ENCODE data around the gene CD99L2. TPM values are rescaled to one million over a fixed set of nuclear protein-coding genes. Genes with fewer than 3 reads are reported as not detected.

Gene CD99L2
- total RNA-seq, 1 donor from 2014 or later, result 15.7 TPM

- intact Hi-C loops (cut with micrococcal nuclease), result no loop called here
Measured at GRCh38 chrX:150806827-150807226, 91.6 kb downstream of the CD99L2 start.

- intact Hi-C loops (cut with micrococcal nuclease), result no loop called here
Measured at GRCh38 chrX:150805736-150806135, 92.7 kb downstream of the CD99L2 start.

GRCh38 chrX:150792949-150793527 is 105.4 kb downstream of the CD99L2 start:
- intact Hi-C loops (cut with micrococcal nuclease), result no loop called here

- intact Hi-C loops (cut with micrococcal nuclease), result no loop called here
Measured at GRCh38 chrX:150790021-150790420, 108.4 kb downstream of the CD99L2 start.

- intact Hi-C loops (cut with micrococcal nuclease), result no loop called here
Measured at GRCh38 chrX:150781677-150782076, 116.8 kb downstream of the CD99L2 start.

- intact Hi-C loops (cut with micrococcal nuclease), result no loop called here
Measured at GRCh38 chrX:150779385-150779784, 119.1 kb downstream of the CD99L2 start.

GRCh38 chrX:150777328-150777992 is 121.0 kb downstream of the CD99L2 start:
- intact Hi-C loops (cut with micrococcal nuclease), result no loop called here

- intact Hi-C loops (cut with micrococcal nuclease), result no loop called here
Measured at GRCh38 chrX:150775569-150776350, 122.7 kb downstream of the CD99L2 start.

- intact Hi-C loops (cut with micrococcal nuclease), result loop anchor here (5.0 kb wide), 1 partner anchor 907 kb away; no protein-coding TSS in a partner anchor
Measured at GRCh38 chrX:150774798-150775568, 123.5 kb downstream of the CD99L2 start.

- intact Hi-C loops (cut with micrococcal nuclease), result loop anchor here (2.0 to 5.0 kb wide), 2 partner anchors 209 to 909 kb away; partner anchors contain the start of gene HMGB3
Measured at GRCh38 chrX:150773634-150774033, 124.8 kb downstream of the CD99L2 start.

GRCh38 chrX:150773117-150773516 is 125.4 kb downstream of the CD99L2 start:
- intact Hi-C loops (cut with micrococcal nuclease), result loop anchor here (2.0 to 5.0 kb wide), 2 partner anchors 210 to 909 kb away; partner anchors contain the start of gene HMGB3

GRCh38 chrX:150772150-150772970 is 126.1 kb downstream of the CD99L2 start:
- intact Hi-C loops (cut with micrococcal nuclease), result loop anchor here (1.0 to 5.0 kb wide), 5 partner anchors 125 to 910 kb away; partner anchors contain the start of gene HMGB3

- intact Hi-C loops (cut with micrococcal nuclease), result loop anchor here (5.0 kb wide), 1 partner anchor 911 kb away; no protein-coding TSS in a partner anchor
Measured at GRCh38 chrX:150771116-150771515, 127.4 kb downstream of the CD99L2 start.

GRCh38 chrX:150770623-150771022 is 127.8 kb downstream of the CD99L2 start:
- intact Hi-C loops (cut with micrococcal nuclease), result loop anchor here (5.0 kb wide), 1 partner anchor 912 kb away; no protein-coding TSS in a partner anchor

- intact Hi-C loops (cut with micrococcal nuclease), result loop anchor here (10.0 kb wide), 1 partner anchor 625 kb away; the partner anchor contains the start of gene VMA21
Measured at GRCh38 chrX:150769408-150769807, 129.1 kb downstream of the CD99L2 start.

- intact Hi-C loops (cut with micrococcal nuclease), result loop anchor here (10.0 kb wide), 1 partner anchor 626 kb away; the partner anchor contains the start of gene VMA21
Measured at GRCh38 chrX:150768580-150769190, 129.8 kb downstream of the CD99L2 start.

GRCh38 chrX:150768132-150768485 is 130.4 kb downstream of the CD99L2 start:
- intact Hi-C loops (cut with micrococcal nuclease), result loop anchor here (10.0 kb wide), 1 partner anchor 627 kb away; the partner anchor contains the start of gene VMA21

GRCh38 chrX:150767475-150768131 is 130.9 kb downstream of the CD99L2 start:
- intact Hi-C loops (cut with micrococcal nuclease), result loop anchor here (10.0 kb wide), 1 partner anchor 627 kb away; the partner anchor contains the start of gene VMA21

- intact Hi-C loops (cut with micrococcal nuclease), result loop anchor here (10.0 kb wide), 1 partner anchor 628 kb away; the partner anchor contains the start of gene VMA21
Measured at GRCh38 chrX:150767045-150767395, 131.4 kb downstream of the CD99L2 start.

All from T-helper 1 cell treated with Interleukin-12 subunit alpha and Interleukin-12 subunit beta and Interleukin-4 antibody, amounts not matched to agents 30 ng/mL and 1 ng/mL, for 36 hours (primary cell).